K562 (cell line): Measurements from ENCODE around the gene PRDM12. TPM values are rescaled to one million over a fixed set of nuclear protein-coding genes. Genes with fewer than 3 reads are reported as not detected.

Source experiments
- CC2D1A ChIP-seq: fragments of 450-650 bp; IDR thresholded peaks from 2 replicates; pipeline ENCODE4 v1.6.1; 2017; ENCODE audit warnings: mild to moderate bottlenecking
- COPS2 ChIP-seq: fragments of 450-650 bp; conservative IDR thresholded peaks from 2 replicates; pipeline ENCODE4 v1.6.1; 2016; ENCODE audit warnings: mild to moderate bottlenecking, moderate library complexity
- ESRRB ChIP-seq: fragments of 250-450 bp; sonication (Bioruptor Pico); IDR thresholded peaks from 2 replicates; pipeline ENCODE4 v1.5.0; 2020; ENCODE audit warnings: mild to moderate bottlenecking, moderate library complexity, borderline replicate concordance
- HDAC2 ChIP-seq: fragments of 450-650 bp; IDR thresholded peaks from 2 replicates; pipeline ENCODE4 v1.6.1; 2016; ENCODE audit warnings: mild to moderate bottlenecking
- HMGN3 ChIP-seq: IDR thresholded peaks from 2 replicates; pipeline ENCODE4 v1.6.1; 2011; ENCODE audit warnings: borderline replicate concordance, low read depth, mild to moderate bottlenecking, mixed read lengths, low read length; ENCODE audit not compliant: insufficient read length; ENCODE audit errors: extremely low read depth
- KLF1 ChIP-seq: fragments of 450-650 bp; IDR thresholded peaks from 2 replicates; pipeline ENCODE4 v1.6.1; 2016; ENCODE audit warnings: missing genetic modification characterization, missing compliant biosample characterization
- MAFK ChIP-seq: IDR thresholded peaks from 2 replicates; pipeline ENCODE4 v1.6.1; 2011; ENCODE audit warnings: low read length, improper control_type of control experiment
- MEF2A ChIP-seq: IDR thresholded peaks from 2 replicates; pipeline ENCODE4 v1.6.1; 2011; ENCODE audit warnings: low read depth, mild to moderate bottlenecking, low read length, moderate library complexity; ENCODE audit not compliant: control insufficient read depth
- PHB ChIP-seq: fragments of 250-450 bp; sonication (Bioruptor Pico); IDR thresholded peaks from 2 replicates; pipeline ENCODE4 v1.5.0; 2021
- PTBP1 ChIP-seq: fragments of 200-400 bp; formaldehyde crosslinking; IDR thresholded peaks from 2 replicates; pipeline ENCODE4 v1.6.1; 2017; ENCODE audit warnings: low read depth, low read length
- TBP ChIP-seq: optimal IDR thresholded peaks from 2 replicates; pipeline ENCODE3; 2011; ENCODE audit warnings: low read depth, low read length, improper control_type of control experiment
- U2AF2 ChIP-seq: fragments of 200-400 bp; formaldehyde crosslinking; optimal IDR thresholded peaks from 2 replicates; pipeline ENCODE3; 2017; ENCODE audit warnings: low read depth, mild to moderate bottlenecking, low read length
- ZNF175 ChIP-seq: fragments of 200-800 bp; sonication (Bioruptor generic); IDR thresholded peaks from 2 replicates; pipeline ENCODE4 v1.6.1; 2016; ENCODE audit warnings: low read depth, mild to moderate bottlenecking, missing genetic modification characterization, missing compliant biosample characterization
- ZNF431 ChIP-seq: sonication (generic); formaldehyde crosslinking; IDR thresholded peaks from 2 replicates; pipeline ENCODE4 v1.8.0; 2022; ENCODE audit warnings: mild to moderate bottlenecking, missing genetic modification reagents
- ZNF707 ChIP-seq: fragments of 250-450 bp; sonication (Bioruptor Pico); conservative IDR thresholded peaks from 2 replicates; pipeline ENCODE4 v1.8.0; 2022; ENCODE audit warnings: inconsistent platforms, mild to moderate bottlenecking, moderate library complexity
- polyA plus RNA-seq, 8 experiments: library from polyadenylated mRNA; depleted of rRNA in 4 of 8; stranded (reverse) in 5 of 8; unstranded in 3 of 8; fragments of >200 nt; fragmentation: Nextera tagmentation in 2 of 8; fragmentation: Illumina TruSeq in 1 of 8; extraction: Ambion mirVana in 2 of 8; extraction: Trizol in 1 of 8; gene quantifications; 2 replicates each; pipeline versions ENCODE4 v1.2.1 to v1.2.3, GENCODE V29; 2011 to 2014; ENCODE audit warnings: inconsistent platforms in 1 of 8, missing spikeins in 1 of 8
- total RNA-seq, 7 experiments: library from RNA; depleted of rRNA in 6 of 7; stranded (reverse); fragments of >200 nt in 6 of 7; fragmentation: Illumina TruSeq in 2 of 7; extraction: Trizol in 2 of 7; gene quantifications; 2 replicates each; pipeline versions ENCODE4 v1.2.1 to v1.2.3, GENCODE V29; 2011 to 2021; ENCODE audit warnings: low replicate concordance in 1 of 7
- TF ChIP-seq, protein P1 (sequence below): sonication (generic); formaldehyde crosslinking; IDR thresholded peaks from 2 replicates; pipeline ENCODE4 v1.8.1; 2023; ENCODE audit warnings: mild to moderate bottlenecking, missing genetic modification reagents
- TF ChIP-seq, protein P2 (sequence below), 2 experiments: IDR thresholded peaks; 2 replicates each; pipeline ENCODE4 v1.6.1; 2011; ENCODE audit warnings: borderline replicate concordance in 1 of 2, control low read depth in 1 of 2, low read depth in 1 of 2, low read length in 1 of 2, mild to moderate bottlenecking in 1 of 2, mixed read lengths in 1 of 2, moderate library complexity in 1 of 2; ENCODE audit not compliant: insufficient read depth in 1 of 2, insufficient read length in 1 of 2, poor library complexity in 1 of 2, severe bottlenecking in 1 of 2; ENCODE audit errors: extremely low read depth in 1 of 2
- TF ChIP-seq, protein P3 (sequence below): fragments of 450-650 bp; IDR thresholded peaks from 2 replicates; pipeline ENCODE4 v1.6.1; 2017; ENCODE audit warnings: antibody characterized with exemption
- TF ChIP-seq, protein P4 (sequence below): sonication (generic); IDR thresholded peaks from 2 replicates; pipeline ENCODE4 v1.6.1; 2016
- TF ChIP-seq, protein P5 (sequence below): IDR thresholded peaks from 2 replicates; pipeline ENCODE4 v1.6.1; 2014; ENCODE audit warnings: antibody characterized with exemption

PRDM12 gene
- total and polyA plus RNA-seq, 9 of the 15 experiments (the other 6 are each of a cell fraction or from before 2014, with no cell fraction given) = 0.04 to 0.22 (median 0.07) TPM; not detected in 3

DNA sequence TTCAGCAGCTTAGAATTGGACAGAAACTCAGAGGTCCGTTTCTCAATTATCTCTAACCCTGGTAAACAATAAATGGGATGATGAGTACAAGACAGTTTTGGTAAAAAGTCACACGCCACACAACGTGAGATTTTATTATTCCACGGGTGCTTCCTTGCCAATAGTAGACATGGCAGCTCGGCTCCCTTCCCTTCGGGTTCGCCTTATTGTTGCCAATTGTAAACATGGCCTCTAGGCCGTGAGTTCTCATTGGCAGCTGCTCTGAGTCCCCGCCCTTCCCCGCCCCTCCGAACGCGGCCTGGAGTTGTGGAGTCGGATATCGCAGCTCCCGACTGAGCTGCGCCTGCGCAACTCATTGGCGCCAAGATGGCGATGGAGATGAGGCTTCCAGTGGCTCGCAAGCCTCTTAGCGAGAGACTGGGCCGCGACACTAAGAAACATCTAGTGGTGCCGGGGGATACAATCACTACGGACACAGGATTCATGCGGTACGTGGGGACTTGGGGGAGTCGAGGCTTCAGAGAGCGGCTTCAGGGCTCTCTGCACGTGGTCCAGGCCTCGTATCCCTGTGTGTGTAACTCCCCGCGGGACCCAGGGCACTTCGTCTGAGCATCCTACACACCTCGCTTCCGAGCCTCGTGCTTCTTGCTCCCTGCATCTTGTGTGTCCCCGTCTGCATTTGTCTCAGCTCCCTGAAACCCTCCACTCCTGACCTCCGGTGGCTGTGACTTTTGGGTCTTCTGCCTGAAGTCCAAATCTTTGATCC, 29.2 kb downstream of the PRDM12 start, which contains the start of gene EXOSC2 (continued):
- TF ChIP-seq, protein P1, sequence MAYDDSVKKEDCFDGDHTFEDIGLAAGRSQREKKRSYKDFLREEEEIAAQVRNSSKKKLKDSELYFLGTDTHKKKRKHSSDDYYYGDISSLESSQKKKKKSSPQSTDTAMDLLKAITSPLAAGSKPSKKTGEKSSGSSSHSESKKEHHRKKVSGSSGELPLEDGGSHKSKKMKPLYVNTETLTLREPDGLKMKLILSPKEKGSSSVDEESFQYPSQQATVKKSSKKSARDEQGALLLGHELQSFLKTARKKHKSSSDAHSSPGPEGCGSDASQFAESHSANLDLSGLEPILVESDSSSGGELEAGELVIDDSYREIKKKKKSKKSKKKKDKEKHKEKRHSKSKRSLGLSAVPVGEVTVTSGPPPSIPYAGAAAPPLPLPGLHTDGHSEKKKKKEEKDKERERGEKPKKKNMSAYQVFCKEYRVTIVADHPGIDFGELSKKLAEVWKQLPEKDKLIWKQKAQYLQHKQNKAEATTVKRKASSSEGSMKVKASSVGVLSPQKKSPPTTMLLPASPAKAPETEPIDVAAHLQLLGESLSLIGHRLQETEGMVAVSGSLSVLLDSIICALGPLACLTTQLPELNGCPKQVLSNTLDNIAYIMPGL (CRISPR knock-in tag) = no peak
- TF ChIP-seq PHB (no peak), ZNF431 (CRISPR knock-in tag) (peak; percentile 61; the same call in 1 of the 2 replicates), MEF2A (no peak), COPS2 (no peak), TBP (peak; percentile 94), HDAC2 (peak; percentile 62; the same call in 1 of the 2 replicates), ESRRB (CRISPR knock-in tag) (no peak), ZNF707 (CRISPR knock-in tag) (no peak), CC2D1A (no peak), KLF1 (tag) (no peak), PTBP1 (no peak), MAFK (no peak), ZNF175 (CRISPR knock-in tag) (no peak), U2AF2 (no peak), HMGN3 (no peak)
- TF ChIP-seq, protein P2, sequence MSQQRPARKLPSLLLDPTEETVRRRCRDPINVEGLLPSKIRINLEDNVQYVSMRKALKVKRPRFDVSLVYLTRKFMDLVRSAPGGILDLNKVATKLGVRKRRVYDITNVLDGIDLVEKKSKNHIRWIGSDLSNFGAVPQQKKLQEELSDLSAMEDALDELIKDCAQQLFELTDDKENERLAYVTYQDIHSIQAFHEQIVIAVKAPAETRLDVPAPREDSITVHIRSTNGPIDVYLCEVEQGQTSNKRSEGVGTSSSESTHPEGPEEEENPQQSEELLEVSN (IDR thresholded peaks at IDR 0.05; ENCODE audit: borderline replicate concordance in 1 of 2, extremely low read depth in 1 of 2, insufficient read depth in 1 of 2, insufficient read length in 1 of 2, low read depth in 1 of 2, low read length in 1 of 2, poor library complexity in 1 of 2, severe bottlenecking in 1 of 2) = peak; percentile 89 to 92
- TF ChIP-seq, protein P3, sequence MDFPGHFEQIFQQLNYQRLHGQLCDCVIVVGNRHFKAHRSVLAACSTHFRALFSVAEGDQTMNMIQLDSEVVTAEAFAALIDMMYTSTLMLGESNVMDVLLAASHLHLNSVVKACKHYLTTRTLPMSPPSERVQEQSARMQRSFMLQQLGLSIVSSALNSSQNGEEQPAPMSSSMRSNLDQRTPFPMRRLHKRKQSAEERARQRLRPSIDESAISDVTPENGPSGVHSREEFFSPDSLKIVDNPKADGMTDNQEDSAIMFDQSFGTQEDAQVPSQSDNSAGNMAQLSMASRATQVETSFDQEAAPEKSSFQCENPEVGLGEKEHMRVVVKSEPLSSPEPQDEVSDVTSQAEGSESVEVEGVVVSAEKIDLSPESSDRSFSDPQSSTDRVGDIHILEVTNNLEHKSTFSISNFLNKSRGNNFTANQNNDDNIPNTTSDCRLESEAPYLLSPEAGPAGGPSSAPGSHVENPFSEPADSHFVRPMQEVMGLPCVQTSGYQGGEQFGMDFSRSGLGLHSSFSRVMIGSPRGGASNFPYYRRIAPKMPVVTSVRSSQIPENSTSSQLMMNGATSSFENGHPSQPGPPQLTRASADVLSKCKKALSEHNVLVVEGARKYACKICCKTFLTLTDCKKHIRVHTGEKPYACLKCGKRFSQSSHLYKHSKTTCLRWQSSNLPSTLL = no peak
- TF ChIP-seq, protein P4, sequence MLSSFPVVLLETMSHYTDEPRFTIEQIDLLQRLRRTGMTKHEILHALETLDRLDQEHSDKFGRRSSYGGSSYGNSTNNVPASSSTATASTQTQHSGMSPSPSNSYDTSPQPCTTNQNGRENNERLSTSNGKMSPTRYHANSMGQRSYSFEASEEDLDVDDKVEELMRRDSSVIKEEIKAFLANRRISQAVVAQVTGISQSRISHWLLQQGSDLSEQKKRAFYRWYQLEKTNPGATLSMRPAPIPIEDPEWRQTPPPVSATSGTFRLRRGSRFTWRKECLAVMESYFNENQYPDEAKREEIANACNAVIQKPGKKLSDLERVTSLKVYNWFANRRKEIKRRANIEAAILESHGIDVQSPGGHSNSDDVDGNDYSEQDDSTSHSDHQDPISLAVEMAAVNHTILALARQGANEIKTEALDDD = no peak
- TF ChIP-seq, protein P5, sequence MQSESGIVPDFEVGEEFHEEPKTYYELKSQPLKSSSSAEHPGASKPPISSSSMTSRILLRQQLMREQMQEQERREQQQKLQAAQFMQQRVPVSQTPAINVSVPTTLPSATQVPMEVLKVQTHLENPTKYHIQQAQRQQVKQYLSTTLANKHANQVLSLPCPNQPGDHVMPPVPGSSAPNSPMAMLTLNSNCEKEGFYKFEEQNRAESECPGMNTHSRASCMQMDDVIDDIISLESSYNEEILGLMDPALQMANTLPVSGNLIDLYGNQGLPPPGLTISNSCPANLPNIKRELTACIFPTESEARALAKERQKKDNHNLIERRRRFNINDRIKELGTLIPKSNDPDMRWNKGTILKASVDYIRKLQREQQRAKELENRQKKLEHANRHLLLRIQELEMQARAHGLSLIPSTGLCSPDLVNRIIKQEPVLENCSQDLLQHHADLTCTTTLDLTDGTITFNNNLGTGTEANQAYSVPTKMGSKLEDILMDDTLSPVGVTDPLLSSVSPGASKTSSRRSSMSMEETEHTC = no peak
